Measurements from ENCODE around the gene NDUFAF4. TPM values are rescaled to one million over a fixed set of nuclear protein-coding genes. Genes with fewer than 3 reads are reported as not detected.
"Not testable (repeated sequence)": the region's sequence is repeated elsewhere in the genome, so short reads cannot be mapped to it uniquely, and the experiment has no call there.

Gene NDUFAF4
- total RNA-seq, 1 donor from 2014 or later, result 15.9 TPM

GRCh38 chr6:96899451-96899998, 1.8 kb upstream of the NDUFAF4 start:
- DNase-seq (ENCODE audit: low spot score) (no peak), ATAC-seq (no peak)

DNA sequence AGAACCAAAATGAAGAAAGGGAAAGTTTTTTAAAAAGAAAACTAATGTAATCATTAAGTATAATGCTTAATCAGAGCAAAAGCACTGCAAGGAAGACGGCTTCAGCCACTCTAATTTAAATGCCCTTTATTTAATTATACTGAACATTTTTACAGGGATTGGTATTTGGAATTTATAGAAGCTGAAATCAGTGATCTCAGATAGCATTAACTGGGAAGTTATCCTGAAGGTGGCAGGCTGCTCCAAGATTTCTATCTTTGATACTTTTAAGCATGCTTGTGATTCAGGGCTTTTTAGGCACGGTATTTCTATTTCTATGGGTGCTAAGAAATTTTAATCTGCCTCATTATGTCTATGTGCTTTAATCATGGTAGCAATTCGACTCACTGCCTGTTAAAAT, 1.3 kb upstream of the NDUFAF4 start:
- DNase-seq (ENCODE audit: low spot score) (no peak), ATAC-seq (peak; percentile 21)

DNA sequence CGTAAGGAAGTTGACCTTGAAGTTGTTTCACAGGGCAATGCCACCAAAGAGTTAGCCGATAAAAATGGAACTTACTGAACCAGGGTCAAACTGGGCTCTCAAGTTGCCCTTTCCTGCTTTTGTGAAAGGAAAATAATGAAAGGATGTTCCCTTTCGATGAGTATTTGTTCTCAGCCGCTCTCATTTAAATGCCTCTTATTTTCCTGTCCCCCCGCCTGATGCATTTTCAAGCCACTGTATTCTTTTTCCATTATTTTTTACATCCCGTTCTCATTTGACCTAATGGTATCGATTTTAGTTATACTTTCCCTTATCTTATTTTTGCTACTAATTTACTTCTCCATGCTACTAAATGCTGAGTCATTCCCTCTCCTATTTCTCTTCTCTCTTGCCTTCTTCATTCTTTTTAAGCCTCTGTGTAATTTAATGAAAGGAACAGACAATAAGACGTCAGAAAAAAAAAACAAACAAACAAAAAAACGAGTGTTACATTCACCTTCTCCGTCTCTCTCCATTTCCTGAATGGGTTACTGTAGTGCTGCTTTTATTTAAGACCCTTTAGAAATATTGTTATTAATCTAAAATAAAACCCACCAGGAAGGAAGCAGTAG, 655 bp upstream of the NDUFAF4 start:
- ATAC-seq (no peak), DNase-seq (ENCODE audit: low spot score) (no peak)

DNA sequence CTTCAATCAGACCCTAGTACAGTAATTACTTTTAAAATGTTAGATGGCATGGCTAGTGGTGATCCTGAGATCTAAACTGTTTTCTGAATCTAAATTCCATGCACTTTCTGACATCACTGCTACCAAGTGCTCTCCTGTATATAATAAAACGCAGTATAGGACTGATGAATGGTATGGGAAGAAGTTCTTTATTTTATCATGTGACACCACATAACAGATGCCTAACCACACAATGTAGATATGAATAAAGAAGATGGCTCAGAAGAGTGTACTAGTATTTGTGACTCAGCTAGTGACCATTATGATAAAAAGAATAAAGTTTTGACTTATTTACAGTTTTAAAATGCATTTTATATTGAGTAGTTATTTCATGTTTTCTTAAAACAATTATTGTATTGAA, 8.5 kb downstream of the NDUFAF4 start:
- no peak for DNase-seq (ENCODE audit: low spot score)

DNA sequence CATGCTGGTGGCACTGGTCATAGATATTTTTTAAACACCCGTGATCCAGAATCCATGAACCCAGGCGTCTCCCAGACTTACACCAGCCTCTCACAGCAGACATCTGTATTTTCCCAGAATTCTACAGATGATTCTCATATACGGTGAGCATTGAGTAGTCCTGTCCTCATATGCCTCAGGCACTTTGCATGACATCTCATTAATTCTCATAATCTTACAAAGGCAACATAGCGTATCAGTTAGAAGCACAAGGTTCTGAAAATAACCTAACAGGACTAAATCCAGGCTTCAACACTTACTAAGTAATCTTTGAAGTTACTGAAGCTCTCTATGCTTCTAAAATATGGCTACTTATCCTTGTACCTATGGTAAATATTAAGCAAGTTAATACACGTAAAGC, 8.9 kb downstream of the NDUFAF4 start:
- no peak for DNase-seq (ENCODE audit: low spot score)
- ATAC-seq, result no peak

More for the DNA sequence above, 8.5 kb downstream of the NDUFAF4 start:
- no peak for ATAC-seq

DNA sequence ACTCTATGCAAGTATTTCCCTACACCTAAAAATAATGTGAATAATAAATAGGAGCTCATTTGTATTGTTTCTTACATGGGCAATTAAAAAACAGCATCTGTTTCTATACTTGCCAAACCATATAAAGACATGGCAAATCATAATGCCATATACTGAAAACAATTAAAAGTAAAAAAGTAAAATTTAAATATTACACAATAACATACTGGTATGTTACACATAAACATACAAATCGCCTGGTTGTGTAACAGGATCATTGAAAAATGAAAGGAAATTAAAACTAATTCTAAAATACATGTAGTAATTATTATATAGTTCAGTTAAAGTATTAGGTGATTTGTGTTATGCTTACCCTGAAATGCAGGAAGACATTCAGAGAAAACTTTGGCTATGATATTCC, 11.2 kb downstream of the NDUFAF4 start:
- ATAC-seq, result no peak

GRCh38 chr6:96885187-96885631, 12.5 kb downstream of the NDUFAF4 start:
- not testable (repeated sequence) for ATAC-seq; DNase-seq (ENCODE audit: low spot score)

More for the DNA sequence above, 11.2 kb downstream of the NDUFAF4 start:
- no peak for DNase-seq (ENCODE audit: low spot score)

GRCh38 chr6:96878143-96878542, 19.5 kb downstream of the NDUFAF4 start:
- no peak for ATAC-seq
- DNase-seq (ENCODE audit: low spot score), result no peak

GRCh38 chr6:96876886-96877545, 20.7 kb downstream of the NDUFAF4 start:
- ATAC-seq, result no peak

GRCh38 chr6:96872976-96873375, 24.7 kb downstream of the NDUFAF4 start:
- no peak for DNase-seq (ENCODE audit: low spot score)
- no peak for ATAC-seq

More at GRCh38 chr6:96876886-96877545, 20.7 kb downstream of the NDUFAF4 start:
- no peak for DNase-seq (ENCODE audit: low spot score)

DNA sequence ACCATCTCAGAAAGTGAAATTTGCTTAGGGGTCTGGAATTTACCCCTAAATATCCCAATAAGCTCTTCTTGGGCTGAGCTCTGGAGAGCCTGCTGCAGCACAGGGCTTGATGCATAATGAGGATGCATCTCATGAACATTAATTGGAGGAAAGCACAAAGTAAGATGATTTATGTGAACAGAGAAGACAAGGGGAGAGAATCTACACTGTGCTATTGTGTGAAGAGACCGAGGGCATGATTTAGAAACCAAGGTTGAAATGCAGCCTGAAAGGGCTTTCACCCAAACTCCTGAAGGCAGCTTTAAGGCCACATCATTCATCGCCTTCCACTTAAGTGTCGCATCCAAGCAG, 32.7 kb downstream of the NDUFAF4 start:
- ATAC-seq, result no peak
- no peak for DNase-seq (ENCODE audit: low spot score)

GRCh38 chr6:96864216-96865054, 33.3 kb downstream of the NDUFAF4 start:
- DNase-seq (ENCODE audit: low spot score) (no peak), ATAC-seq (no peak)

GRCh38 chr6:96862560-96862959, 35.1 kb downstream of the NDUFAF4 start:
- ATAC-seq (no peak), DNase-seq (ENCODE audit: low spot score) (no peak)

GRCh38 chr6:96861588-96861987, 36.1 kb downstream of the NDUFAF4 start:
- DNase-seq (ENCODE audit: low spot score) (no peak), ATAC-seq (no peak)

- DNase-seq (ENCODE audit: low spot score) (no peak), ATAC-seq (no peak)
Observed at GRCh38 chr6:96856856-96857255, 40.8 kb downstream of the NDUFAF4 start.

DNA sequence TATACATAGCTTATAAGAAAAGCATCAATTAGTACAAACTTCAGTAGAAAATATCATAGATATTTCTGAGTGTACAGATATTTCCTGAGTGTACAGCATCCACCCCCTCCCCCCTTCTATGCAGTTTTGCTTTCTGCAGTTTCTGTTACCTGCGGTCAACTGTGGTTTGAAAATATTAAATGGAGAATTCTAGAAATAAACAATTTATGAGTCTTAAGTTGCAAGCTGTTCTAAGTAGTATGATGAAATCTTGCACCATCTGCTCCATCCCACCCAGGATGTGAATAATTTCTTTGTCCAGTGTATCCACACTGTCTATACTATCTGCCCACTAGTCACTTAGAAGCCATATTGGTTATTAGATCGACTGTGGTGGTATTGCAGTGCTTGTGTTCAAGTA, 44.6 kb downstream of the NDUFAF4 start:
- no peak for DNase-seq (ENCODE audit: low spot score)
- ATAC-seq, result no peak

DNA sequence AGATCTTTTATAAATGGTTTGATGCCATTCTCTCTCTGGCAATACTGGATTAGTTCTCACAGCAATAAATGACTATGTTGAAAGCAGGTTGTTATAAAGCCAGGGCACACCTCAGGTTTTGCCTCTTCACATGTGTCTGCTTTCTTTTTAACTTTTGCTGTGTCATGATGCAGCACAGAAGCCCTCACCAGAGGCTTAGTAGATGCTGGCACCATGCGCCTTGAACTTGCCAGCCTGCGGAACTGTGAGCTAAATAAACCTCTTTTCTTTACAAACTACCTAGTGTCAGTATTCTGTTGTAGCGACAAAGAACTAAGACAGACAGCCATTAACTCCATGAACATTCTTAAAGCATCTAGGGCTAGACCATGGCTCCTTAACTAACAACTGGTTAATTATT, 45.1 kb downstream of the NDUFAF4 start:
- no peak for ATAC-seq
- no peak for DNase-seq (ENCODE audit: low spot score)

DNA sequence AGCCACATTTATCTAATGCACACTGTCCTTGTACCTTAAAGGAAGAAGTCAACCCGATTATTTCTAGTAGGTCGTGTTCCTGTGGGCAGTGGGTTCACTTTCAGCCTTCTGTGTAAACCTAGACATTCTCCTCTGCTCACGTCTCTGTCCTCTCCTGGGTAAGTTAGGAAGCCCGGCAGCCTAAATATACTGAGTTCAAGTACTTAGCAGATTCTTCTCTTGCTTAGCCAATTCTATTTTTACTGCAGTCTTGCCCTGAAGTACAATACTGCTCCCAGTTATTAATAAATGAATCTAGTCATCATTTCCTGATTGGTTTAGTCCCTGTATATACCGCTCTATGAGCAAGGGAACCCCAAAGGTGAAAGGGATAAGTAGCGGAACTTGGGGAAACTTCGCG, 45.8 kb downstream of the NDUFAF4 start:
- no peak for DNase-seq (ENCODE audit: low spot score)
- no peak for ATAC-seq

GRCh38 chr6:96849615-96850014, 48.1 kb downstream of the NDUFAF4 start:
- no peak for ATAC-seq
- no peak for DNase-seq (ENCODE audit: low spot score)

DNA sequence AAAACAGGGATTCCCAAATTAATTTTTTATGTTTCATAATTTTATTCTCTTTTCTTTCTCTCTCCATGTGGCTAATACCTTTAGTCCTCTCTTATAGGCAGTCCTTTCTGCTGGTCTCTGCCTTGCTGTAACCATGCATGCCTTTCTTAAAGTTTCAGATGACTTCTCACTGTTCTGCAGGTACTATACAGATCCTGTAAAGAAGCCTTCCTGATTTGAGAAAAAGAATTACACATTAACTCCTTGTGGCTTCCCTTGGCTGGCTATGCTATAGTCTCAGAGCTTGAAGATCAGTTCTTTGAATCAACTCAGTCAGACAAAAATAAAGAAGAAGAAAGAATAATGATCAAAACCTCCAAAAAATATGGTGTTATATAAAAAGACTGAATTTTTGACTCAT, 53.2 kb downstream of the NDUFAF4 start:
- ATAC-seq (no peak), DNase-seq (ENCODE audit: low spot score) (no peak)

DNA sequence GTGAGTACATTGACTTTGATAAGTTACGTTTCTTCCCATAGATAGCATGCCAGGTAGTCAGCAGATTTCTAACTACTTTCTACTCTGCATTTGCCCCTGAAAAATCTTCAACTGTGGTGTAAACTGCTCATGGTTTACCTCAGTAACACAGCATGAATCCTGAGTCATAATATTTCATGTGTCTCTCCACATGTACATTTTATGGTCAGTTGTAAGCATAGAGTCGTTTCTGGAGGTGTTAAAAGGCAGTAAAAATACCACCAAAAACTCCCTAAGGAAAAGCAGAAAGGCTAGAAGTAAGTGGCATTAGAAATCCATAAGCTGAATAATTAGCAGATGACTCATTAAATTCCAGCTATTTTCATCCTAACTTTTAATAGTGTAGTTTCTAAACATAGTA, 56.3 kb downstream of the NDUFAF4 start:
- DNase-seq (ENCODE audit: low spot score) (no peak), ATAC-seq (no peak)
